Stomach smooth muscle (tissue), 2 donors: ENCODE measurements around the gene GATAD2A.

ENCODE experiments used
- H3K27ac ChIP-seq: one replicate; pipeline ENCODE4 v1.7.0; 2013; ENCODE audit warnings: mild to moderate bottlenecking, low read length, inconsistent platforms
- H3K27me3 ChIP-seq, 2 donors: one replicate each; pipeline ENCODE4 v1.7.0; 2013; ENCODE audit warnings: low read length in 2 of 2; ENCODE audit not compliant: insufficient read depth in 2 of 2, control insufficient read depth in 1 of 2
- H3K36me3 ChIP-seq, 2 donors: one replicate each; pipeline ENCODE4 v1.7.0; 2013; ENCODE audit warnings: low read length in 2 of 2; ENCODE audit not compliant: control insufficient read depth in 2 of 2, insufficient read depth in 2 of 2
- H3K4me1 ChIP-seq: one replicate; pipeline ENCODE4 v1.7.0; 2013; ENCODE audit warnings: low read length; ENCODE audit not compliant: control insufficient read depth, insufficient read depth
- H3K4me3 ChIP-seq, 2 donors: one replicate each; pipeline ENCODE4 v1.7.0; 2013; ENCODE audit warnings: low read length in 2 of 2
- H3K9ac ChIP-seq, 2 donors: one replicate each; pipeline ENCODE4 v1.7.0; 2013; ENCODE audit warnings: low read length in 2 of 2, mild to moderate bottlenecking in 1 of 2
- H3K9me3 ChIP-seq, 2 donors: one replicate each; pipeline ENCODE4 v1.7.0; 2013; ENCODE audit warnings: low read length in 2 of 2; ENCODE audit not compliant: control insufficient read depth in 2 of 2
- donor health status: healthy.
- donor health status: Pancreatic carcinoma.

Gene GATAD2A

DNA sequence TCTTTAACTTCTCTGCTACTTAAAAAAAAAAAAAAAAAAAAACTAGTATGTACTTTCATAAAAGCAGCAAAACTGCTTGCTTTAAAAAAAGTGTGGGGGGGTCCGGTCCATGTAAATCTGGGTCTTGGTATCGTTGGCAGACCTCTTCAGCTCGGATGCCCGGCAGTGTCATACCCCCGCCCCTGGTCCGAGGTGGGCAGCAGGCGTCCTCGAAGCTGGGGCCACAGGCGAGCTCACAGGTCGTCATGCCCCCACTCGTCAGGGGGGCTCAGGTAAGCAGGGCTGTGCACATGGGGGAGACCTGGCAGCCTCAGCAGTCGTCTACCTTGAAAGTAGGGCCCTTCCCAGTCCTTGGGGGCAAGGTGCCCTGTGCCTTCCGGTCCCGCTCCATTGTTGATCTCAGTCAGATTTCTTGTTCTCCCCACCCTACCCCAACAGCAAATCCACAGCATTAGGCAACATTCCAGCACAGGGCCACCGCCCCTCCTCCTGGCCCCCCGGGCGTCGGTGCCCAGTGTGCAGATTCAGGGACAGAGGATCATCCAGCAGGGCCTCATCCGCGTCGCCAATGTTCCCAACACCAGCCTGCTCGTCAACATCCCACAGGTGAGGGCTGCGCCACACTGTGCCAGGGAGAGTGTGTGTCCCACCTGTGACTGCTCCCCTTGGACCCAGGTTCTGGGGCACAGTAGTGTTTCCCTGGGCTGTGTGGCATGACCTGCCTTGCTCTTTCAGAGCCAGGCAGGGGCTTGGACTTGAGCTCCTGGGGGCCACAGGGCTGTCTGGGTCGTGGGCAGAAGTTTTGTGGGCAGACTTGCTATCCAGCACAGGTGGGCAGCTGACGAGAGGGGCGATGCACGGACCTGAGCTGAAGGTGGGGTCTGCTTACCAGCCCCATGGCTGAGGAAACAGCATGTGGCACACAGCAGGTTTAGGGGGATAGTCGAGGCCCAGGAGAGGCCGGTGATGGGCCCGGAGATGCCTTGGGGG, 90.4 kb downstream of the GATAD2A start:
- H3K36me3 ChIP-seq: peaks cover 39 to 56% of the 10 kb centered on the region in 2 donors
- H3K27me3 ChIP-seq: no peaks in the 10 kb centered on the region

DNA sequence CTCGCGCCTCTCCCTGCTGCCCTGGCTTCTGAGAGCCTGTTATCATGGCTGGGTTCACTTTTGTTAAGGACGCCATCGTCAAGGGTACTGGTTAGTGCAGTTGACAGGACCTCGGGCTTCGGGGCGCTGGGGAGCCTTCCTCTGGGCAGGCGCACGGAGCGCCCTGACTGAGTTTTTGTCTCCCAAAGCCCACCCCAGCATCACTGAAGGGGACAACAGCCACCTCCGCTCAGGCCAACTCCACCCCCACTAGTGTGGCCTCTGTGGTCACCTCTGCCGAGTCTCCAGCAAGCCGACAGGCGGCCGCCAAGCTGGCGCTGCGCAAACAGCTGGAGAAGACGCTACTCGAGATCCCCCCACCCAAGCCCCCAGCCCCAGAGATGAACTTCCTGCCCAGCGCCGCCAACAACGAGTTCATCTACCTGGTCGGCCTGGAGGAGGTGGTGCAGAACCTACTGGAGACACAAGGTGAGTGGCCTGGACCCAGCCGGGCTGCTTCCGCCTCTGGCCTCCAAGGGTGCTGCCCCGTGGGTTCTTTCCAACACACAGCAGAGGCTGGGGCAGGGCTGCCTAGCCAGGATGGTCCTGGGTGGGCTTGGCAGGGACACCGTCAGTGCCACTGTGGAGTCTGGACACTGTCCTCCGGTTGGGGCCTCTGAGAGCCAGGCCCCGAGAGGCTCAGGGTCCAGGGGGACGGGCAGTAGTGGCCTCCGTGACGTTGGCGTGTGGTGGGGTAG, 92.9 kb downstream of the GATAD2A start:
- Histone ChIP-seq H3K9me3 (no peaks in the 10 kb centered on the region), H3K4me3 (no peak overlapping the region), H3K27me3 (no peaks in the 10 kb centered on the region), H3K4me1 (peaks cover 5% of the 10 kb centered on the region), H3K27ac (no peak overlapping the region), H3K9ac (no peak overlapping the region), H3K36me3 (peaks cover 44 to 61% of the 10 kb centered on the region in 2 donors)

More for the DNA sequence above, 90.4 kb downstream of the GATAD2A start:
- Histone ChIP-seq H3K9me3 (no peaks in the 10 kb centered on the region), H3K27ac (no peak overlapping the region), H3K4me1 (no peaks in the 10 kb centered on the region), H3K4me3 (no peak overlapping the region), H3K9ac (no peak overlapping the region)

DNA sequence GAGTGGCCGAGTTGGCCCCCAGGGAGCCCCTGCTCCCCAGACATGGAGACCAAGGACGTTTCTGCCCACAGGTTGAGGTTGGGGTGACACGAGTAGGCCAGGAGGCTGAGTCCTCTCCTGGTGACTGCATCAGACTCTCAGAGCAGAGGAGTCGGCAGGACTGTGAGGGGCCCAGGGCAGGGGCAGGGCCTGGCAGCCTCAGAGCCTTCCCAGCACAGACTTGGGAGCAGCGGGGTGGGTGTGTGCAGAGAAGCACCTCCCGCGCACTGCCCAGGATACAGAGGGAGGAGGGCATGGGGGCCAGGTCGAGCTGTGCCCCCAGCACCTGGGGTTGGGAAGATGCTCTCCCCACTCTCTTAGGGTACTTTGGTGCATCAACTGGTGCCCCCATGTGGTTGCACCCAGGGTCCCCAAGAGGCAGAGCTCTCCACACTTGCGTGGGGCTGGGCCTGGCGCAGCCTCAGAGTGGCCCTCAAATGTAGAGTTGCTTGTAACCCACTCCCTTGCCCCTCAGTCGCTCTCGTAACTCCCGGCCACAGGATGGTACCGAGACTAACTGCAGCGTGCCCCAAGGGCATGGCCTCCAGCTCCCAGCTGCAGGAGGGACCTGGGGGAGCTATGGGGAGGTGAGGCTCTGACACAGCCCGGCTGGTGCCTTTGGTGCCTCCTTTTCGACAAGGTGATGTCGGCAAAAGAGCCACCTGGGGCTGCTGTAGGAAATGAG, 94.0 kb downstream of the GATAD2A start:
- Histone ChIP-seq H3K4me3 (no peak overlapping the region), H3K27me3 (no peaks in the 10 kb centered on the region), H3K4me1 (peaks cover 8% of the 10 kb centered on the region), H3K36me3 (peaks cover 42 to 53% of the 10 kb centered on the region in 2 donors), H3K9ac (no peak overlapping the region), H3K27ac (no peak overlapping the region), H3K9me3 (no peaks in the 10 kb centered on the region)

DNA sequence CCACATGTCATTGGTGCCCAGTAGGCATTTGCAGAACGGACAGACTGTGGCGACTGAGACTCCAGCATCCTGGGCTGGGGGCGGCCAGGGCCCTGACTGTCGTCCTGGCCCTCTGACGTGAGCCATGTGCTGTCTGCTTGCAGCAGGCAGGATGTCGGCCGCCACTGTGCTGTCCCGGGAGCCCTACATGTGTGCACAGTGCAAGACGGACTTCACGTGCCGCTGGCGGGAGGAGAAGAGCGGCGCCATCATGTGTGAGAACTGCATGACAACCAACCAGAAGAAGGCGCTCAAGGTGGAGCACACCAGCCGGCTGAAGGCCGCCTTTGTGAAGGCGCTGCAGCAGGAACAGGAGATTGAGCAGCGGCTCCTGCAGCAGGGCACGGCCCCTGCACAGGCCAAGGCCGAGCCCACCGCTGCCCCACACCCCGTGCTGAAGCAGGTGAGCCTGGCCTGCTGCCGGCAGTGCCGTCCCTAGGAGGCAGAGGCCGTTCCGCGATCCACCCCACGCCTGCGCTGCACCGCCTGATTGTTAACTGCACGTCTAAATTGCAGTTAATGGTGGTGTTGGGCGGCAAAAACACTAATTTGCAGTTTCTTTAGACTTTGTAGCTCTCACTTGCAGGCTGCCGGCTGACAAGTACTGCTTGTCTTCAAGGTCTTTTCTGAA, 95.6 kb downstream of the GATAD2A start:
- Histone ChIP-seq H3K4me1 (peaks cover 8% of the 10 kb centered on the region), H3K4me3 (no peak overlapping the region), H3K27me3 (no peaks in the 10 kb centered on the region), H3K36me3 (peaks cover 42 to 51% of the 10 kb centered on the region in 2 donors), H3K9me3 (no peaks in the 10 kb centered on the region), H3K27ac (no peak overlapping the region), H3K9ac (no peak overlapping the region)

DNA sequence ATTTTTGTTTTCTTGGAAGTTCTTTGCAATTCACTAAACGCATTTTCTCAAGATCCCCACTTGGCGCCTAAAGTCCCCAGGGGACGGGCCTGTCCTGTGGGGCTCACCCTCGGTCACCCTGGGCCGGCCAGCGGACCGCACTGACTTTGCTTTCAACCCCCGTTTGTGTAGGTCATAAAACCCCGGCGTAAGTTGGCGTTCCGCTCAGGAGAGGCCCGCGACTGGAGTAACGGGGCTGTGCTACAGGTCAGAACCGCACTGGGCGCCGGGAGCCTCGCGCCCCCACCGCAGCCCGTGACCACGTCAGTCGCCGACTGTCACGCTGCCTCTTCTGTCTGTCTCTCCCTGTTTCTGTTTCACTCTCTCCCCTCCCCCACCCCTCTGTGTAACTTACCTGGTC, 96.3 kb downstream of the GATAD2A start:
- H3K4me3 ChIP-seq: no peak overlapping the region
- H3K9me3 ChIP-seq: no peaks in the 10 kb centered on the region
- peaks cover 39 to 47% of the 10 kb centered on the region in 2 donors for H3K36me3 ChIP-seq
- no peaks in the 10 kb centered on the region for H3K27me3 ChIP-seq
- H3K9ac ChIP-seq: no peak overlapping the region
- H3K27ac ChIP-seq: no peak overlapping the region
- peaks cover 8% of the 10 kb centered on the region for H3K4me1 ChIP-seq

DNA sequence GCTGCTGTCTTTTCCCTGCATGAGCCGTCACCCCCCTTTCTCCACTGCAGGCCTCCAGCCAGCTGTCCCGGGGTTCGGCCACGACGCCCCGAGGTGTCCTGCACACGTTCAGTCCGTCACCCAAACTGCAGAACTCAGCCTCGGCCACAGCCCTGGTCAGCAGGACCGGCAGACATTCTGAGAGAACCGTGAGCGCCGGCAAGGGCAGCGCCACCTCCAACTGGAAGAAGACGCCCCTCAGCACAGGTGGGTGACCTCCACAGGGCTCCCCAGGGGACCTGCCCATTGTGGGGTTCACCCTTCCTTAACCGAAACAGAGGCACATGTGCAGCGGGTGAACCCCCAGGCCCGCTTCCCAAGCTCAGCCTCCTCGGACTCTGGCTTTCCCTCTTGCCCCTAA, 96.8 kb downstream of the GATAD2A start:
- no peaks in the 10 kb centered on the region for H3K9me3 ChIP-seq
- H3K4me1 ChIP-seq: peaks cover 8% of the 10 kb centered on the region
- no peak overlapping the region for H3K4me3 ChIP-seq
- no peak overlapping the region for H3K9ac ChIP-seq
- H3K27me3 ChIP-seq: no peaks in the 10 kb centered on the region
- H3K27ac ChIP-seq: no peak overlapping the region
- H3K36me3 ChIP-seq: peaks cover 39 to 47% of the 10 kb centered on the region in 2 donors

DNA sequence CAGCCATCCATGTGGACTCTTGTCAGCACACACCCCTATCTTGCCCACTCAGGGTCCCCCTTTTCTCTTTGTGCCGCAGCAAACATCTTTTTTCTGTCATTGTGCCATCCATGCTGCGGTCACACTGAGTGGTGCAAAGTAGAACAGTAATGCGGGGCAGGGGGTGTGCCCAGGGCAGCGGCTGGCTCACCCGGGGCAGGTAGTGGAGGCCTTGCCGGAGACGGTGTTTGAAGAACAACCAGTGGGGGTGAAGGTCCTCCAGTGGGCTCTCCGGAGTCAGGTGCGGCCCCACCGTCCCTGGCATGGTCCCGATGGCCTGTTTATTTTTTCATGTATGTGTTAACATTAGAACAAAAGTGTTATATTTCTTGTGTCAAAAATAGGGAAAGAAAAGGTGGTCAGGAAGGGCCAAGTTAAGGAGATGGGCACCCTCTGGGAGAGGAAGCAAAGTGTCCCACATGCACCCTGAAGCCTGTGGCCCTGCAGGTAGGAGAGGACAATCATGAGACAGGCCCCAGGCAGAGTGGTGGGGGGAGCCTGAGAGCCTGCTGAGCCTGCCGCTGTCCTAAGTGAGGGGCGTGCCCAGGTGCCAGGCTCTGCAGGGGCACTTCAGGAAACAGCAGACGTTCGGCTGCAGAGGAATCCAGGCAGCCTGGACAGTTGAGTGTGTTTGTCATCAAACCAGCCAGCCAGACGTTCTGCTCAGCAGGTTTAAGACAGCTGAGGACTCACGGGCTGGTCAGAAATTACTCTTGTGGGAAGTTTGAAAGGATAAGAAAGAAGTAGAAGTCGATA, 97.5 kb downstream of the GATAD2A start:
- no peaks in the 10 kb centered on the region for H3K27me3 ChIP-seq
- H3K9me3 ChIP-seq: no peaks in the 10 kb centered on the region
- no peak overlapping the region for H3K27ac ChIP-seq
- peaks cover 8% of the 10 kb centered on the region for H3K4me1 ChIP-seq
- peaks cover 43% of the 10 kb centered on the region in 2 donors for H3K36me3 ChIP-seq
- H3K4me3 ChIP-seq: no peak overlapping the region
- no peak overlapping the region for H3K9ac ChIP-seq

DNA sequence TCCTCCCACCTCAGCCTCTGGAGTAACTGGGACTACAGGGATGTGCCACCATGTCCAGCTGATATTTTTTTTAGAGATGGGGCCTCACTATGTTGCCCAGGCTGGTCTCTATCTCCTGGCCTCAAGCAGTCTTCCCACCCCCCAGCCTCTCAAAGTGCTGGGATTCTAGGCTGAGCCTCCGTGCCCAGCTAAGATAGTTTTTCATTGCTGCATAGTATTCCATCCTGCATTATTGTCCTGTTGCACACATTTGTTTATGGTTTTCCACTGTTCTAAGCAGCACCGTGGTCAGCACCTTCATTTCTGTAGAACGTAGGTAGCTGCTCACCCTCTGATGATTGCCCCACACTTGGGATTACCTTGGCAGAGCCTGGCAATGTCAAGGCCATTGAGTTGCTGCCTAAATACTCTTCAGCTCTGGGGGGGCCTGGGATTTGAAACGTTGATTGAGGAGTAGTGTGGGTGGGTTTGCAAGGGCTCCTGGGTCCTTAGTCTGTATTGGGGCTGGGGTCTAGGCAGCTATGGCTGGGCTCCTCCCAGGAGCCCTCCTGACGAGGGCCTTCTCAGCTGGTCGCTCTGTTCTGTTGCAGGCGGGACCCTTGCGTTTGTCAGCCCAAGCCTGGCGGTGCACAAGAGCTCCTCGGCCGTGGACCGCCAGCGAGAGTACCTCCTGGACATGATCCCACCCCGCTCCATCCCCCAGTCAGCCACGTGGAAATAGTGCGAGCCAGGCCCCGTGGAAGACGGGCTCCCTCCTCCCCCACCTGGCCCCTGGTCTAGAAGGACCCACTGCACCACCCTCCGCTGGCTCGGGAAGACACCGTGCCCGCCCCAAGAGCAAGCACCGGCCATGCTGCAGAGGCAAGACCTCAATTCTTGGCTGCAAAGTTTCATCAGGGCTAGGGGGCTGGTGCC, 99.5 kb downstream of the GATAD2A start:
- peaks cover 8% of the 10 kb centered on the region for H3K4me1 ChIP-seq
- peaks cover 26 to 34% of the 10 kb centered on the region in 2 donors for H3K36me3 ChIP-seq
- no peaks in the 10 kb centered on the region for H3K27me3 ChIP-seq
- no peak overlapping the region for H3K27ac ChIP-seq
- H3K9me3 ChIP-seq: no peaks in the 10 kb centered on the region
- no peak overlapping the region for H3K4me3 ChIP-seq
- H3K9ac ChIP-seq: no peak overlapping the region

DNA sequence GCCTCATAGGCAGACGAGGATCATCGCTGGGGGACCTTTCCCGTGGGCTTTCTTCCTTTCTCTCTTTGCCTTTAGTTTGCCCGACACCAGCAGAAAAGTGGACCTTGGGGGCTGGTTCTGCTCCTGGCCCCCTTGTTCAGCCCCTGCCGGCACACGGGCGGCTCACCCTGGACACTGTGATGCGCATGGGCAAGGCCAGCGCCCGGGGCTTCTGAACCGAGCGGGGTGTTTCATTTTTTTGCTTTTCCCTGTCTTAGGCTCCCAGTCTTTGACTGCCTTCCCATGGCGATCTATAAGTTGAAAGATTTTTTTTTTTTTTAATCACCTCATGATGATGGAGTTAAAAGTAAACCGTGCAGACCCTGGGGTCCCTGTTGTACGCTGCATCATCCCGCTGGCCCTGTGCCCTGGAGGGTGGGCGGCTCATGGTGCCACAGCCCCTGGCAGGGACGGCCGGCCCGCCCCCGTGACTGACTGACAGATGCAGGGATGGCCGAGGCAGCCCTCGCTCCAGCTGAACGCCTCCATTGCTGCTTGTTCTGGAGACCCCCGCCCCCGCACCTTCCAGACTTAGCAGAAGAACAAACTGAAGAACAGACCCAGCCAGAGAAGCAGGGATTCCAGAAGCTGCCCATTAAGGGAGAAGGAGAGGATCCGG, 100.3 kb downstream of the GATAD2A start:
- Histone ChIP-seq H3K9me3 (no peaks in the 10 kb centered on the region), H3K4me1 (peaks cover 8% of the 10 kb centered on the region), H3K4me3 (no peak overlapping the region), H3K27ac (no peak overlapping the region), H3K9ac (no peak overlapping the region), H3K27me3 (no peaks in the 10 kb centered on the region), H3K36me3 (peaks cover 21 to 28% of the 10 kb centered on the region in 2 donors)
